Psoas muscle (tissue), 8 donors: Measurements from ENCODE around the gene ADAMTS16. TPM values are rescaled to one million over a fixed set of nuclear protein-coding genes. Genes with fewer than 3 reads are reported as not detected.

Source experiments
- ATAC-seq, 4 donors: fragments of 200-7000 bp; cut with Tn5 transposase; one replicate each; pipeline ENCODE4 v1.9.1; 2020; ENCODE audit warnings: moderate library complexity in 3 of 4, mild to moderate bottlenecking in 2 of 4
- DNase-seq, 2 donors: peaks; one replicate each; pipeline ENCODE4 v3.0.0-alpha.2; 2020
- H3K27ac ChIP-seq: fragments of 200-600 bp; one replicate; pipeline ENCODE4 v1.8.0; 2022
- H3K27me3 ChIP-seq, 3 donors: fragments of 200-600 bp in 1 of 3; one replicate each; pipeline versions ENCODE4 v1.6.1 to v1.8.0; 2013 to 2022; ENCODE audit warnings: low read length in 2 of 3, mild to moderate bottlenecking in 2 of 3, moderate library complexity in 1 of 3; ENCODE audit not compliant: insufficient read depth in 3 of 3
- H3K36me3 ChIP-seq, 2 donors: fragments of 200-600 bp in 1 of 2; one replicate each; pipeline versions ENCODE4 v1.6.1 to v1.8.0; 2013 to 2022; ENCODE audit warnings: low read depth in 1 of 2, mild to moderate bottlenecking in 1 of 2, moderate library complexity in 1 of 2; ENCODE audit not compliant: insufficient read depth in 1 of 2
- H3K4me1 ChIP-seq: fragments of 200-600 bp; one replicate; pipeline ENCODE4 v1.8.0; 2022
- H3K4me3 ChIP-seq: fragments of 200-600 bp; one replicate; pipeline ENCODE4 v1.8.0; 2022; ENCODE audit warnings: mild to moderate bottlenecking
- H3K9me3 ChIP-seq: fragments of 200-600 bp; one replicate; pipeline ENCODE4 v1.8.0; 2022
- WGBS, 3 donors: extraction: QIAGEN DNeasy Blood & Tissue Kit; methylation state at CpG; one replicate each; pipeline versions ENCODE4 v1.1.6 to v1.1.7; 2013; 5-methylcytosine and 5-hydroxymethylcytosine counted together
- intact Hi-C, 2 donors: fragments of 100-400 bp; cut with DNase I; formaldehyde crosslinking; loops; one replicate each; pipeline versions ENCODE4 v1.11.0 to v1.14.2; 2022
- polyA plus RNA-seq, 3 donors: library from polyadenylated mRNA; stranded (reverse); fragments of 200-250 nt; gene quantifications; one replicate each; pipeline ENCODE4 v1.2.3, GENCODE V29; 2013
- total RNA-seq, 4 donors: library from RNA; stranded (reverse); fragmentation: NEBNext Ultra II Directional in 2 of 4; extraction: Animal tissue kit (Norgen Biotek cat#: 25700) in 2 of 4; gene quantifications; one replicate each; pipeline versions ENCODE4 v1.2.1 to v1.2.4, GENCODE V29; 2021 to 2023
- TF ChIP-seq, protein P1 (sequence below): fragments of 200-600 bp; IDR thresholded peaks from one replicate; pipeline ENCODE4 v1.8.0; 2022; ENCODE audit warnings: antibody characterized with exemption
- donor health status: healthy with polysubstance abuse.
- donor health status: DM: no; HTN: no; CAD: no; lungs with moderate emphysema.
- donor health status: Bipolar disorder and iron deficiency.
- donor health status: healthy.
- donor health status: DM: yes; HTN: yes; CAD: no.
- donor health status: DM: no; HTN: no; CAD: no.
- donor health status: DM: no; HTN: no; CAD: no.
- donor health status: DM: yes; HTN: yes; CAD: no.

The ADAMTS16 gene
- total and polyA plus RNA-seq, 7 donors, result 0.01 to 0.27 (median 0.06) TPM; not detected in 1

DNA sequence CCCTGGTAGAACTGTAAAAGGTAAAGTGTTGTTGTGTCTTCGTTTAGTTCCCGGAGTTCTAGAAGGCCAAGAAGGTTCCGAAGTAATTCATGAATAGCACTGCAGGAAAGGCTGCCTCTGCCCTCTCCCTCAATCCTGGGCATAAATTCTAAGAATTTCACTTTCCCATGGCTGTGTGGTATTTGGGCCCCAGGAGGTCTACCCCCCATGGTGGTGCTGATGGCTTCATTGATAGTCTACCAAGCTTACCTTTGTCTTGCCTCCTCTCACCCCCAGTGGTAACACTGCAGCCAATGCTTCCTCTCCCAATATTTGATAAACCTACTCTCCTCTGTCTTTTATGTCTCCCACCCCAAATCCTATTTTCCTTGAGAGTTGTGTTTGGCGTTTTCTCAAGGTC is 39.5 kb downstream of the ADAMTS16 start:
- 83 to 88% (median 83%) methylated on average over 4 of the region's 4 CpGs for WGBS, 3 donors
- Histone ChIP-seq H3K27me3 (peaks cover 0 to 2% (median 0%) of the 10 kb centered on the region in 3 donors), H3K4me3 (no peak overlapping the region), H3K36me3 (no peaks in the 10 kb centered on the region), H3K9me3 (no peaks in the 10 kb centered on the region), H3K4me1 (no peaks in the 10 kb centered on the region), H3K27ac (no peak overlapping the region)
- ATAC-seq (no peak), DNase-seq (no peak)
- TF ChIP-seq, protein P1, sequence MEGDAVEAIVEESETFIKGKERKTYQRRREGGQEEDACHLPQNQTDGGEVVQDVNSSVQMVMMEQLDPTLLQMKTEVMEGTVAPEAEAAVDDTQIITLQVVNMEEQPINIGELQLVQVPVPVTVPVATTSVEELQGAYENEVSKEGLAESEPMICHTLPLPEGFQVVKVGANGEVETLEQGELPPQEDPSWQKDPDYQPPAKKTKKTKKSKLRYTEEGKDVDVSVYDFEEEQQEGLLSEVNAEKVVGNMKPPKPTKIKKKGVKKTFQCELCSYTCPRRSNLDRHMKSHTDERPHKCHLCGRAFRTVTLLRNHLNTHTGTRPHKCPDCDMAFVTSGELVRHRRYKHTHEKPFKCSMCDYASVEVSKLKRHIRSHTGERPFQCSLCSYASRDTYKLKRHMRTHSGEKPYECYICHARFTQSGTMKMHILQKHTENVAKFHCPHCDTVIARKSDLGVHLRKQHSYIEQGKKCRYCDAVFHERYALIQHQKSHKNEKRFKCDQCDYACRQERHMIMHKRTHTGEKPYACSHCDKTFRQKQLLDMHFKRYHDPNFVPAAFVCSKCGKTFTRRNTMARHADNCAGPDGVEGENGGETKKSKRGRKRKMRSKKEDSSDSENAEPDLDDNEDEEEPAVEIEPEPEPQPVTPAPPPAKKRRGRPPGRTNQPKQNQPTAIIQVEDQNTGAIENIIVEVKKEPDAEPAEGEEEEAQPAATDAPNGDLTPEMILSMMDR, result no peak
- intact Hi-C loops, result no loop called here

DNA sequence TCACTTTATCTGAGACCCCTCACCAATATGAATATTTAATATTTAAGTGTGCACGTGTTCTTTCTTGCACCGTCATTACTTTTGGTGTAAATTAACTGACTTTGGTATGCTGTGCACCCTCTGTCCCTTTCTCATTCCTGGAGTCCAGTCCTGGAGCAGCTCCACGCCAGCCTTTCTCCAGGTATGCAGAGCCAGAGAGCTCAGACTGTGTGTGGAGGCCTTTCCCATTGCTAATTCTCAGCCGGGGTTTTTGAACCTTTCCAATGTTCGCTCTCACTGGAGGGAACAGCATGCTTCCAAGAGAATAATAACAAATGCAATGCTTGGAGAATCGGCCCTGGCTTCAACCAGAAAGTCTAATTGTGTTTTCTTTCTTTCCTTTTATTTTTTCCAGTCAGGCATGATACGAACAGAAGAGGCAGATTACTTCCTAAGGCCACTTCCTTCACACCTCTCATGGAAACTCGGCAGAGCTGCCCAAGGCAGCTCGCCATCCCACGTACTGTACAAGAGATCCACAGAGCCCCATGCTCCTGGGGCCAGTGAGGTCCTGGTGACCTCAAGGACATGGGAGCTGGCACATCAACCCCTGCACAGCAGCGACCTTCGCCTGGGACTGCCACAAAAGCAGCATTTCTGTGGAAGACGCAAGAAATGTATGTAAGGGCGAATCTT is 41.7 kb downstream of the ADAMTS16 start:
- H3K4me1 ChIP-seq, result no peaks in the 10 kb centered on the region
- no peak overlapping the region for H3K27ac ChIP-seq
- intact Hi-C loops, result no loop called here
- ATAC-seq (no peak), DNase-seq (no peak)
- no peaks in the 10 kb centered on the region for H3K9me3 ChIP-seq
- no peaks in the 10 kb centered on the region for H3K36me3 ChIP-seq
- peaks cover 0 to 2% (median 0%) of the 10 kb centered on the region in 3 donors for H3K27me3 ChIP-seq
- TF ChIP-seq, protein P1, result no peak
- WGBS, 3 donors, result 67 to 69% (median 67%) methylated on average over 14 of the region's 14 CpGs
- H3K4me3 ChIP-seq, result no peak overlapping the region

DNA sequence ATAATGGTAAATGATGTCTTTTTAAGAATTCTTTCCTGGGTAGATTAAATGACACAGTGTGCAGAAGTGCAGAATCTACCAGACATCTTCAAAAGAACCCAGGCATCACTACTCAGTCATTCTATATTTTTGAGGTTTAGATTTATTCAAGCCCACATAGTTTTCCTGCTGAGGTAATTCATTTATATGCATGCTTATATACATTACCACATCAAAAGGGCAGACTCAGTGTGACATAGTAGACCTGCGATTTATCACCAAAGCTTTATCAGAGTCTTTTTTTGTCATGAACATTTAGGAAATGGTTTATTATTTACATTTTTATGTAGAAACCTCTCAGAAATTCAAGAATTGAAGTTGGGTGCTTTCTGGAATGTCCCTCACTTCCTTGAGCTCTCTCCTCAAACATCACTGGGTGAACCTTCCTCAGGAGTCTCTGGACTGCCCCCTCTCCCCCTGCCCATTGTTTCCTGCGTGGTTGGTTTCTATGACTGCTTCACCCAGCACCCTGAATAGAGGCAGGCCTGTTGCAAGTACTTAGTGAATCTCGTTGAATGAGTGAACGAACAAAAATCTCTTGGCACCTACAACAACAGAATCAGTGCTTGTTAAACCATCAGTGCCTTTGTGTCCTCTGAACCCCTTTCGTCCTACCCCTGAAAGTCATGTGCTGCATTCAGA is 42.5 kb downstream of the ADAMTS16 start:
- no peak overlapping the region for H3K4me3 ChIP-seq
- intact Hi-C loops, result no loop called here
- whole genome bisulfite sequencing, 3 donors, result 64 to 71% (median 64%) methylated on average over 5 of the region's 5 CpGs
- no peaks in the 10 kb centered on the region for H3K9me3 ChIP-seq
- no peaks in the 10 kb centered on the region for H3K4me1 ChIP-seq
- DNase-seq, result no peak
- no peaks in the 10 kb centered on the region for H3K36me3 ChIP-seq
- H3K27ac ChIP-seq, result no peak overlapping the region
- no peak for ATAC-seq
- TF ChIP-seq, protein P1, result no peak
- H3K27me3 ChIP-seq, result peaks cover 0 to 2% (median 0%) of the 10 kb centered on the region in 3 donors

DNA sequence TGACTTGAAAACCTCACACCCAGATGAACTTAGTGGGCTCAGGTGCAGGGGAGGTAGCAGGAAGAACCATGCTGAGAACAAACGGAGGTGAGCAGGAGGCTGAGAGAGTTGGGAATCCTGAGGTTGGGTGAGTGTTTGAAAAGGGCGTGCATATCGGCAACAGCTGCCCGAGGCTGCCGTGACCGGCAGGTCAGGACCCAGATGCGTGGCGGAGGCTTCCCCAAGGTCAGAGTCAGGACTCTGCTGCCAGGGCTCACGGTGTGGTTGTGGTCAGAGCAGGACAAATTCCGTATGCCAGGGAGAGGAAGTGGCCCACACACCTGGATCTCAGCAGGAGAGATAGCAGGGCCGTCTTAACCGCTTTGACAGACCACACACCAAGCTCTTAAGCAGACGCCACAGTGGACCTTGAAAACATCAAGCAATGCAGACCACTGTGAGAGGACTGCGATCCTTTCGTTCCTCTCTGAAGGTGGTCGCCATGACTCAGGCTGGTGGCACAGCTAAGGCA is 43.1 kb downstream of the ADAMTS16 start:
- Histone ChIP-seq H3K27ac (no peak overlapping the region), H3K9me3 (no peaks in the 10 kb centered on the region), H3K27me3 (peaks cover 0 to 2% (median 0%) of the 10 kb centered on the region in 3 donors), H3K4me3 (no peak overlapping the region), H3K4me1 (no peaks in the 10 kb centered on the region), H3K36me3 (no peaks in the 10 kb centered on the region)
- no peak for ATAC-seq
- no peak for DNase-seq
- WGBS, 3 donors, result 48 to 55% (median 48%) methylated on average over 16 of the region's 16 CpGs
- TF ChIP-seq, protein P1, result no peak
- intact Hi-C loops, result no loop called here
